LNCaP clone FGC (cell line): Measurements from ENCODE around the gene SLCO3A1.

ENCODE experiments used
- DNase-seq: peaks from one replicate; pipeline ENCODE4 v3.0.0-alpha.2; 2011; ENCODE audit warnings: low read depth
- H3K4me3 ChIP-seq: 2 replicates; pipeline ENCODE4 v1.5.1; 2011; ENCODE audit warnings: mild to moderate bottlenecking, low read depth, low read length, control low read depth
- TF ChIP-seq, protein P1 (sequence below): IDR thresholded peaks from 2 replicates; pipeline ENCODE4 v1.5.1; 2012; ENCODE audit warnings: mild to moderate bottlenecking; ENCODE audit not compliant: control insufficient read depth, insufficient read depth; ENCODE audit errors: extremely low read depth

The SLCO3A1 gene

GRCh38 chr15:92130244-92130643 is 276.7 kb downstream of the SLCO3A1 start:
- DNase-seq: no peak
- TF ChIP-seq, protein P1, sequence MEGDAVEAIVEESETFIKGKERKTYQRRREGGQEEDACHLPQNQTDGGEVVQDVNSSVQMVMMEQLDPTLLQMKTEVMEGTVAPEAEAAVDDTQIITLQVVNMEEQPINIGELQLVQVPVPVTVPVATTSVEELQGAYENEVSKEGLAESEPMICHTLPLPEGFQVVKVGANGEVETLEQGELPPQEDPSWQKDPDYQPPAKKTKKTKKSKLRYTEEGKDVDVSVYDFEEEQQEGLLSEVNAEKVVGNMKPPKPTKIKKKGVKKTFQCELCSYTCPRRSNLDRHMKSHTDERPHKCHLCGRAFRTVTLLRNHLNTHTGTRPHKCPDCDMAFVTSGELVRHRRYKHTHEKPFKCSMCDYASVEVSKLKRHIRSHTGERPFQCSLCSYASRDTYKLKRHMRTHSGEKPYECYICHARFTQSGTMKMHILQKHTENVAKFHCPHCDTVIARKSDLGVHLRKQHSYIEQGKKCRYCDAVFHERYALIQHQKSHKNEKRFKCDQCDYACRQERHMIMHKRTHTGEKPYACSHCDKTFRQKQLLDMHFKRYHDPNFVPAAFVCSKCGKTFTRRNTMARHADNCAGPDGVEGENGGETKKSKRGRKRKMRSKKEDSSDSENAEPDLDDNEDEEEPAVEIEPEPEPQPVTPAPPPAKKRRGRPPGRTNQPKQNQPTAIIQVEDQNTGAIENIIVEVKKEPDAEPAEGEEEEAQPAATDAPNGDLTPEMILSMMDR: no peak
- H3K4me3 ChIP-seq: no peak overlapping the region

GRCh38 chr15:92130906-92131305 is 277.4 kb downstream of the SLCO3A1 start:
- no peak overlapping the region for H3K4me3 ChIP-seq
- DNase-seq: no peak
- TF ChIP-seq, protein P1: no peak

DNA sequence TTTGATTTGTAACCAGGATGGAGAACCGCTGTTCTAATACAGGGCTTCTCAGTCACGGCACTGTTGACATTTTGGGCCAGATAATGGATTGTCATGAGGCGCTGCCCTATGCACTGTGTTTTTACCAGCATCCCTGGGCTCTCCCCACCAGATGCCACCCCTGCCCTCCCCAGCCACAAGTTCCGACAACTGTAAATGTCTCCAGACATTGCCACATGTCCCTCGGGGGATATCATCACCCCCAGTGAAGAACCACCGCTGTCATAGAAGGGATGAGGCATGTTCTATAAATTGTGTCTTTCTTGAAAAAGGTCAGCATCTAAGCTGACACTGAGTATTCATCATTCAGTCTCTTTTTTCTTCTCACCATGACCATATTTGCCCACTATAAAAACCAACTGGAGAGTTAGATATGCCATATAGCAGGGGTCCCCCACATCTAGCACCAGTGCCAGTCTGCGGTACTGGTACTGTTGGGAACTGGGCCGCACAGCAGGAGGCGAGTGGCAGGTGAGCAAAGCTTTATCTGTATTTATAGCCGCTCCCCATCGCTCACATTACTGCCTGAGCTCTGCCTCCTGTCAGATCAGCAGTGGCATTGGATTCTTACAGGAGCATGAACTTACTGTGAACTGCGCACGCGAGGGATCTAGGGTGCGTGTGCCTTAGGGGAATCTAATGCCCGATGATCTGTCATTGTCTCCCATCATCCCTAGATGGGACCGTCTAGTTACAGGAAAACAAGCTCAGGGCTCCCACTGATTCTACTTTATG is 279.7 kb downstream of the SLCO3A1 start:
- TF ChIP-seq, protein P1: no peak
- H3K4me3 ChIP-seq: no peak overlapping the region
- no peak for DNase-seq

DNA sequence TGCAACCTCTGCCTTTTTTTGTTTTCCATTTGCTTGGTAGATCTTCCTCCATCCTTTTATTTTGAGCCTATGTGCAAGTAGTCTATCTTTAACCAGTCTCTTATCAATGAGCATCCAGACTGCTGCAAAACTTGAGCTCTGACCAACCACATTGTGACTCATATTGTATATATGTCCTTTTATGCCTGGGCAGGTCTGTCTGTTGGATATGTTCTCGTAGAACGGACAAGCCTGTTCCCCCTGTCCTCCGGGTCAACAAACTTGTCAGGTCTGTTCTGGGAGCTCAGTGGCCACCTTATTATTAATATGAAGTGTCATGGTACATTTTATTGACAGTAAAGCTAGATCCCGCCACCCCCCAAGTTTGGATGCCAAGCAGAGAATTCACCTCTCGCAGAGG is 287.3 kb downstream of the SLCO3A1 start:
- DNase-seq: peak; percentile 11
- no peak overlapping the region for H3K4me3 ChIP-seq
- TF ChIP-seq, protein P1: no peak

- DNase-seq: no peak
- TF ChIP-seq, protein P1: no peak
- no peak overlapping the region for H3K4me3 ChIP-seq
Observed at GRCh38 chr15:92141607-92142006, 288.1 kb downstream of the SLCO3A1 start.

DNA sequence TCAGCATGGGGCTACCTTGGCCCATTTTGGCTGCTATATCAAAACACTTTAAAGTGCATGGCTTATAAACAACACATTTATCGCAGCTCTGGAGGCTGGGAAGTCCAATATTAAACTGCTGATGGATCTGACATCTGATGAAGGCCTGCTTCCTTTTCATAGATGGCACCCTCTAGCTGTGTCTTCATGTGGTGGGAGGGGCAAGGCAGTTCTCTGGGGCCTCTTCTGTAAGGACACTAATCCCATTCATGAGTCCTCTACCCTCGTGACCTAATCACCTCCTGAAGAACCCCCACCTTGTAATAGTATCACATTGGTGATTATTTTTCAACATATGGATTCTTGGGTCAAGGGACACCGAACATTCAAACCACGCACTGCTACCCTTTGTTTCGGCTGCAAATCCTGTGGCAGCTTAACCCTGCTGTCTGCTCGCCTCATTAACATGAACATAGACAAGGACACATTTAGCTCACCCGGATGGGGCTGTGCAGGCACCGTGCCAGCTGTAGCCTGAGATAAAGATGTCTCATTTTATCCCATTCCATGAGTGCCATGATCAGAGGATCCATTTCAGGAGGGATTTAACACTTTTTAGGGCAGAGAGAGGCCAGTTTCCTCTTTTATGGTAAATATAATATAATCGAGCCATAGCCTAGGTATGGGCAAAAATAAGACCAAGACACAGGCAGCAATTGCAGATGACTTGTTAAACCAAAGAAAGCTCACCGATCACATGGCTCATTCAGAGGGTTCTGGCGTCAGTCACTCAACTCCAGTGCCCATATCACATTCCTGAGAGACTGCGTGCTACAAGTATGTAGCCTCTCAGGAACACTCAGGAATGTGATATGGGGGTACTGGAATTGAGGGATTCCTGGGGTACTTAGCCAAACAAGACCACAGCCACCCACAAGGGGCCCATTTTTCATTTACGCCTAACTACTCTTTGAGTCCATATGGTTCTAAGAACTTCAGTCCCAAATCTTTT is 289.0 kb downstream of the SLCO3A1 start:
- no peak overlapping the region for H3K4me3 ChIP-seq
- no peak for DNase-seq
- TF ChIP-seq, protein P1: no peak
